Measurements from ENCODE around the gene ARGLU1. TPM values are rescaled to one million over a fixed set of nuclear protein-coding genes. Genes with fewer than 3 reads are reported as not detected.
A peak's percentile ranks its signal among the peaks of the same experiment; 100 is the strongest.

Gene ARGLU1
- total RNA-seq, 1 donor from 2014 or later: 467 TPM

DNA sequence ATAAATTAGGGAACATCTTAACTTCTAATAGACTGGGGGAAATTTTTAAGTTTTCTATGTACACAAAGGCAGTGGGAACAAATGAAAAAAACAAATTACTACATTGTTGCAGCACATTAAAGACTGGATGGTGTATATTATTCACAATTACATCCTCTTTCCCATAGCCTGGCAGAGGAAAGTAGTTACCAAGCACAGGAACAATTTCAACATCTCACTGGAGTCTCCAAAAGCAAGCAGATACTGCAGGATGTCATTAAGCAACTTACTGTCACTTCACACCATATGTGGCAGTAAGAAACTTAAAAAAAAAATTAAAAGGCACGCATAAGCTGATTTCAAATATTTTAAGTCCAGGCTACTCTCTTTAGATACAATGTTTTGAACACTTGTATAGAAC is 26.1 kb downstream of the ARGLU1 start:
- Histone ChIP-seq H3K27me3 (no peaks in the 10 kb centered on the region), H4K20me1 (ENCODE audit: low read depth) (peaks cover 86% of the 10 kb centered on the region), H3K4me1 (peaks cover 15% of the 10 kb centered on the region), H3K4me3 (no peak overlapping the region), H3K79me2 (ENCODE audit: low read depth) (peaks cover 62% of the 10 kb centered on the region), H3F3A (ENCODE audit: low read depth) (peaks cover 84% of the 10 kb centered on the region), H3K4me2 (no peak overlapping the region), H3K27ac (no peak overlapping the region), H3K36me3 (peaks cover 42% of the 10 kb centered on the region), H3K9ac (no peak overlapping the region), H3K9me3 (ENCODE audit: low read depth) (no peaks in the 10 kb centered on the region), H2AFZ (replicated peaks) (no peak overlapping the region)
- TF ChIP-seq, protein P1, sequence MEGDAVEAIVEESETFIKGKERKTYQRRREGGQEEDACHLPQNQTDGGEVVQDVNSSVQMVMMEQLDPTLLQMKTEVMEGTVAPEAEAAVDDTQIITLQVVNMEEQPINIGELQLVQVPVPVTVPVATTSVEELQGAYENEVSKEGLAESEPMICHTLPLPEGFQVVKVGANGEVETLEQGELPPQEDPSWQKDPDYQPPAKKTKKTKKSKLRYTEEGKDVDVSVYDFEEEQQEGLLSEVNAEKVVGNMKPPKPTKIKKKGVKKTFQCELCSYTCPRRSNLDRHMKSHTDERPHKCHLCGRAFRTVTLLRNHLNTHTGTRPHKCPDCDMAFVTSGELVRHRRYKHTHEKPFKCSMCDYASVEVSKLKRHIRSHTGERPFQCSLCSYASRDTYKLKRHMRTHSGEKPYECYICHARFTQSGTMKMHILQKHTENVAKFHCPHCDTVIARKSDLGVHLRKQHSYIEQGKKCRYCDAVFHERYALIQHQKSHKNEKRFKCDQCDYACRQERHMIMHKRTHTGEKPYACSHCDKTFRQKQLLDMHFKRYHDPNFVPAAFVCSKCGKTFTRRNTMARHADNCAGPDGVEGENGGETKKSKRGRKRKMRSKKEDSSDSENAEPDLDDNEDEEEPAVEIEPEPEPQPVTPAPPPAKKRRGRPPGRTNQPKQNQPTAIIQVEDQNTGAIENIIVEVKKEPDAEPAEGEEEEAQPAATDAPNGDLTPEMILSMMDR (IDR thresholded peaks at IDR 0.05): no peak
- TF ChIP-seq EZH2 (IDR thresholded peaks at IDR 0.05): no peak
- TF ChIP-seq EZH2phosphoT487 (IDR thresholded peaks at IDR 0.05): no peak
- H3K4me1 Mint-ChIP-seq: peaks cover 5% of the 10 kb centered on the region
- no peak overlapping the region for H3K4me3 Mint-ChIP-seq
- no peak overlapping the region for H3K27ac Mint-ChIP-seq
- H3K36me3 Mint-ChIP-seq: peaks cover 24% of the 10 kb centered on the region
- no peak for DNase-seq (ENCODE audit: low spot score)
- no peaks in the 10 kb centered on the region for H3K27me3 Mint-ChIP-seq (ENCODE audit: insufficient read depth, low read depth)
- H3K9me3 Mint-ChIP-seq: no peaks in the 10 kb centered on the region

GRCh38 chr13:106540613-106541012 is 27.3 kb downstream of the ARGLU1 start:
- Histone ChIP-seq H3K79me2 (ENCODE audit: low read depth) (peaks cover 55% of the 10 kb centered on the region), H3K27ac (peak overlapping the region; percentile 58), H3K4me3 (no peak overlapping the region), H3K9ac (no peak overlapping the region), H3K36me3 (peaks cover 42% of the 10 kb centered on the region), H3F3A (ENCODE audit: low read depth) (peaks cover 88% of the 10 kb centered on the region), H2AFZ (replicated peaks) (no peak overlapping the region), H3K4me2 (no peak overlapping the region), H3K27me3 (no peaks in the 10 kb centered on the region), H3K4me1 (peaks cover 15% of the 10 kb centered on the region), H3K9me3 (ENCODE audit: low read depth) (no peaks in the 10 kb centered on the region), H4K20me1 (ENCODE audit: low read depth) (peaks cover 74% of the 10 kb centered on the region)
- no peak for DNase-seq (ENCODE audit: low spot score)
- H3K9me3 Mint-ChIP-seq: no peaks in the 10 kb centered on the region
- no peak for TF ChIP-seq EZH2 (IDR thresholded peaks at IDR 0.05)
- TF ChIP-seq, protein P1 (IDR thresholded peaks at IDR 0.05): no peak
- no peak for TF ChIP-seq EZH2phosphoT487 (IDR thresholded peaks at IDR 0.05)
- H3K27ac Mint-ChIP-seq: no peak overlapping the region
- H3K4me1 Mint-ChIP-seq: peaks cover 11% of the 10 kb centered on the region
- H3K27me3 Mint-ChIP-seq (ENCODE audit: insufficient read depth, low read depth): peaks cover 4% of the 10 kb centered on the region
- peaks cover 24% of the 10 kb centered on the region for H3K36me3 Mint-ChIP-seq
- H3K4me3 Mint-ChIP-seq: no peak overlapping the region

GRCh38 chr13:106537521-106537920 is 30.4 kb downstream of the ARGLU1 start:
- DNase-seq (ENCODE audit: low spot score): no peak
- Histone ChIP-seq H3K27ac (no peak overlapping the region), H3F3A (ENCODE audit: low read depth) (peaks cover 66% of the 10 kb centered on the region), H3K4me3 (no peak overlapping the region), H4K20me1 (ENCODE audit: low read depth) (peaks cover 71% of the 10 kb centered on the region), H3K27me3 (no peaks in the 10 kb centered on the region), H3K4me2 (no peak overlapping the region), H3K9ac (no peak overlapping the region), H3K9me3 (ENCODE audit: low read depth) (no peaks in the 10 kb centered on the region), H3K79me2 (ENCODE audit: low read depth) (peaks cover 55% of the 10 kb centered on the region), H2AFZ (replicated peaks) (no peak overlapping the region), H3K36me3 (peaks cover 18% of the 10 kb centered on the region), H3K4me1 (peaks cover 15% of the 10 kb centered on the region)
- Mint-ChIP-seq H3K4me1 (peaks cover 11% of the 10 kb centered on the region), H3K4me3 (no peak overlapping the region), H3K27ac (no peak overlapping the region), H3K27me3 (ENCODE audit: insufficient read depth, low read depth) (peaks cover 6% of the 10 kb centered on the region), H3K9me3 (no peaks in the 10 kb centered on the region), H3K36me3 (peaks cover 27% of the 10 kb centered on the region)
- no peak for TF ChIP-seq EZH2phosphoT487 (IDR thresholded peaks at IDR 0.05)

- peaks cover 71% of the 10 kb centered on the region for H4K20me1 ChIP-seq (ENCODE audit: low read depth)
- no peaks in the 10 kb centered on the region for H3K27me3 ChIP-seq
- Mint-ChIP-seq H3K4me1 (peaks cover 14% of the 10 kb centered on the region), H3K27ac (peak overlapping the region; percentile 24), H3K36me3 (peaks cover 22% of the 10 kb centered on the region), H3K27me3 (ENCODE audit: insufficient read depth, low read depth) (peaks cover 6% of the 10 kb centered on the region), H3K4me3 (peak overlapping the region; percentile 93), H3K9me3 (no peaks in the 10 kb centered on the region)
- no peak for TF ChIP-seq EZH2 (IDR thresholded peaks at IDR 0.05)
- TF ChIP-seq, protein P1 (IDR thresholded peaks at IDR 0.05): peak; percentile 97
- no peak for TF ChIP-seq EZH2phosphoT487 (IDR thresholded peaks at IDR 0.05)
- peaks cover 55% of the 10 kb centered on the region for H3K79me2 ChIP-seq (ENCODE audit: low read depth)
- H3K4me2 ChIP-seq: peak overlapping the region; percentile 80
- H3K36me3 ChIP-seq: peaks cover 7% of the 10 kb centered on the region
- H2AFZ ChIP-seq (replicated peaks): no peak overlapping the region
- H3K4me1 ChIP-seq: peaks cover 20% of the 10 kb centered on the region
- peak; percentile 98 for DNase-seq (ENCODE audit: low spot score)
- H3K9me3 ChIP-seq (ENCODE audit: low read depth): no peaks in the 10 kb centered on the region
- peak overlapping the region; percentile 71 for H3K4me3 ChIP-seq
- no peak overlapping the region for H3K27ac ChIP-seq
- H3F3A ChIP-seq (ENCODE audit: low read depth): peaks cover 66% of the 10 kb centered on the region
- H3K9ac ChIP-seq: no peak overlapping the region
Measured at GRCh38 chr13:106536244-106537034, 31.5 kb downstream of the ARGLU1 start.

All from neural progenitor cell (in vitro differentiated cells).